HG02588 (cell line): ENCODE results near the gene GLI2.

Source experiments
- ATAC-seq: cut with Tn5 transposase; IDR thresholded peaks from one replicate; pipeline ENCODE4 v1.9.1; 2021; ENCODE audit warnings: mild to moderate bottlenecking, moderate library complexity; ENCODE audit not compliant: unreplicated experiment

GLI2 gene

GRCh38 chr2:120735746-120736170 lies at the start of gene GLI2:
GLI2 (plus strand) TSS chr2:120735868; CDS start chr2:120797321, 61,453 bp downstream.
- ATAC-seq, result no peak

GRCh38 chr2:120685974-120686297 lies 49.7 kb upstream of the GLI2 start:
- ATAC-seq, result no peak

- no peak for ATAC-seq
These were observed 49.0 kb upstream of the GLI2 start for GRCh38 chr2:120686511-120687168.

- no peak for ATAC-seq
These were observed 48.5 kb upstream of the GLI2 start for GRCh38 chr2:120687210-120687609.

- no peak for ATAC-seq
These were observed 45.1 kb upstream of the GLI2 start for GRCh38 chr2:120690521-120690920.

- ATAC-seq, result no peak
These were observed 44.3 kb upstream of the GLI2 start for GRCh38 chr2:120691410-120691809.

- no peak for ATAC-seq
These were observed 43.0 kb upstream of the GLI2 start for GRCh38 chr2:120692691-120693090.

GRCh38 chr2:120693121-120693520 lies 42.5 kb upstream of the GLI2 start:
- no peak for ATAC-seq

- no peak for ATAC-seq
These were observed 41.6 kb upstream of the GLI2 start for GRCh38 chr2:120694034-120694433.

GRCh38 chr2:120697471-120697870 lies 38.2 kb upstream of the GLI2 start:
- no peak for ATAC-seq

- ATAC-seq, result no peak
These were observed 36.4 kb upstream of the GLI2 start for GRCh38 chr2:120699292-120699691.

- no peak for ATAC-seq
These were observed 35.0 kb upstream of the GLI2 start for GRCh38 chr2:120700659-120701058.

GRCh38 chr2:120701096-120701495 lies 34.6 kb upstream of the GLI2 start:
- ATAC-seq, result no peak

GRCh38 chr2:120701499-120701898 lies 34.2 kb upstream of the GLI2 start:
- no peak for ATAC-seq

GRCh38 chr2:120702061-120702460 lies 33.6 kb upstream of the GLI2 start:
- ATAC-seq, result no peak

GRCh38 chr2:120702801-120703200 lies 32.9 kb upstream of the GLI2 start:
- no peak for ATAC-seq

- no peak for ATAC-seq
These were observed 32.2 kb upstream of the GLI2 start for GRCh38 chr2:120703330-120703994.

- ATAC-seq, result no peak
These were observed 31.0 kb upstream of the GLI2 start for GRCh38 chr2:120704696-120705095.

- ATAC-seq, result no peak
These were observed 27.9 kb upstream of the GLI2 start for GRCh38 chr2:120707816-120708215.

- no peak for ATAC-seq
These were observed 26.6 kb upstream of the GLI2 start for GRCh38 chr2:120708944-120709607.

GRCh38 chr2:120709608-120710041 lies 26.0 kb upstream of the GLI2 start:
- ATAC-seq, result no peak

GRCh38 chr2:120710256-120710655 lies 25.4 kb upstream of the GLI2 start:
- ATAC-seq, result no peak
